IPS DF 19.7 (cell line): Measurements from ENCODE around the gene ARHGAP12.
"Not testable (repeated sequence)": the region's sequence is repeated elsewhere in the genome, so short reads cannot be mapped to it uniquely, and the experiment has no call there.

ENCODE experiments used
- DNase-seq: peaks from one replicate; pipeline ENCODE4 v3.0.0-alpha.2; 2013; ENCODE audit warnings: low read depth, low spot score

ARHGAP12 gene

DNA sequence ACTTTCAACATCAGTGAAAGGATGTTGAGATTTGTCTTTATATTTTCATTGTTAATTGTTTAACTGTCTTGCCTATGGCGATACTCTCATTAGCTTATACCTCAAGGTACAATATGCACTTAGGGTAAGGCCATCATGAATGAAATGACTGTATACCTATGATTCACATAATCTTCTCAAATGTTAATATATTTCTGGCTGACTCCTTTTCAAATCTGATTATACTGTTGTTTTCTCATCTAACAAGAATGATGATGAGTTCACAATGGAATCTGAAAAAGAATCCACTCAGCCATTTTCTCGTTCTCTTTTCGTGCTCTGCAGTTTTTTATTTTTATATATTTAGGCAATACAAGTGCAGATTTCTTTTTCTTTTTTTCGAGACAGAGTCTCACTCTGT, 159.1 kb downstream of the ARHGAP12 start:
- no peak for DNase-seq

DNA sequence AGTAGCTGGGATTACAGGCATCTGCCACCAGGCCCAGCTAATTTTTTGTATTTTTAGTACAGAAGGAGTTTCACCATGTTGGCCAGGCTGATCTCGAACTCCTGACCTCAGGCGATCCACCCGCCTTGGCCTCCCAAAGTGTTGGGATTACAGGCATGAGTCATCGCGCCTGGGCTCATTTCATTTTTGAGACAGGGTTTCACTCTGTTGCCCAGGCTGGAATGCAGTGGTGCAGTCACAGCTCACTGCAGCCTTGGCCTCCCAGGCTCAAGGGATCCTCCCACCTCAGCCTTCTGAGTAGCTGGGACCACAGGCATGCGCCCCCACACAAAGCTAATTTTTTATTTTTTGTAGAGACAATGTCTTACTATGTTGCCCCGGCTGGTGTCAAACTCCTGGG, 159.7 kb downstream of the ARHGAP12 start:
- not testable (repeated sequence) for DNase-seq

DNA sequence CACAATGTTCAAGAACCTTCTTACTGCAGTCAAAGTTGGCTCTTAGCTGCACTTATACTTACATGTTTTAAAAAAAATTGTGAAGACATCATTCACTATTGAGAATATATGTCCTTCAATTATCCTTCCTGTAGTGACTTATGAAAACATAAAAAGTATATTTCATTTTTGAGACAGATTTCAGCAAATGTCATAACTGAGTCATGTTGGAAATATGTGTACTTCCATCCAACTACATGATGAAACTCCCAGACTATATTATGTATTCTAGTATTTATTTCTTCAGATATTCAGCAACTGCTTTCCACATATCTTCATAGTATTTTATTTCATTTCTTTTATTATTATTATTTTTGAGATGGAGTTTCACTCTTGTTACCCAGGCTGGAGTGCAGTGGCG, 160.2 kb downstream of the ARHGAP12 start:
- DNase-seq = no peak

DNA sequence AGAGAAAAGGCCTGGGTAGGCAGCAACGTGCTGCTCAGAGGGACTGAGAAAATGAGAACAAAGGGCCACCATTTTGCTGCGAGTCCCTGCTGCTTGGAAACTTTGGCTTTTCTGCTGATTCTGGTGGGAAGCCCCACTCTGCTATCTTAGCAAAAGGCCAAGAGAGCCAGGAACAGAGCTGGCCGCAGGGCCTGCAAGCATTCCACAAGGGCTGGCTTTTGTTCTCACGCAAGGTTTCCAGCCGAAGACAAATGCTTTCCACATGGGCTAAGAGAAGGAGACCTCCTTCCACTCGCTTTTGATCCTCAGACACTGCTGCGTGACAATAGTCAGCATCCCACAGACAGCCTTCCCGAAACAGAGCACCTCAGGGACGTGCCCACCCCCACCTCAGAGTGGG, 163.1 kb downstream of the ARHGAP12 start:
- no peak for DNase-seq

GRCh38 chr10:31762316-31762715, 166.3 kb downstream of the ARHGAP12 start:
- DNase-seq = no peak

- no peak for DNase-seq
These were observed 167.5 kb downstream of the ARHGAP12 start for GRCh38 chr10:31761156-31761555.

DNA sequence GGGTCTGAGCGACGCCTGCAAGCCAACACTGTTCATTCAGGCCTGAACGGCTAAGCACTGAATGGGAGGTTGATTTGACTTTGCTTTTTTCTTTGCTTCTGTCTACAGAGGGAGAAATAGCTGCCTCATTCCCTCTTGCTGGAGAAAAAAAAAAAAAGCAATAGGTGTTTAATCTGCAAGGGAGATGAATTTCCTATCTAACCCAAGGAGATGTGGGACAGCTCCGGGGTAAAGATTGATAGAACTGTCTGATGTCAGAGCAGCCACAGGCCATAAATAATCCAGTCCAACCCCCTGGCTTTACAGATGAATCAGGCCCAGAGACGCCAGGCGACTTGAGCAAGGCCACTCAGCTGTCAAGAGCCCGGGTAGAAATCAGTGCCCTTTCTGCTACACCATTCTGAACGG, 168.0 kb downstream of the ARHGAP12 start:
- no peak for DNase-seq

- DNase-seq = peak; percentile 83
These were observed 168.6 kb downstream of the ARHGAP12 start for GRCh38 chr10:31759799-31760626.

GRCh38 chr10:31759124-31759798, 169.4 kb downstream of the ARHGAP12 start:
- peak; percentile 48 for DNase-seq

DNA sequence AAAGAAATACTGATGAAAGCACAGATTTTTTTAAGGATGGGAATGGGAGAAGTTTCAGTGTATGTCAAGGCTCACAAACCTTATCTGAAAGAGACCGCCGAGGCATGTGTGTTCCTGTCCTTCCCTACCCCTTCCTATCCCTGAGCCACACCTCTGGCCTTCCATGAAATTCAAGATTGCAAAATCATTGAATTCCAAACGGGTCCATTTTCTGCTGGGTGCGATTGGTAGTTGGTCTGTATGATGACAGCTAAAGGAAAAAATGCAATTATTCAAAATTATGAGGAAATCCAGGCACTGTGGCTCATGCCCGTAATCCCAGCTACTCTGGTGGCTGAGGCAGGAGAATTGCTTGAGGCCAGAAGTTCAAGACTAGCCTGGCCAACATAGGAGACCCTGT, 170.1 kb downstream of the ARHGAP12 start:
- DNase-seq = no peak

- DNase-seq = no peak
These were observed 170.8 kb downstream of the ARHGAP12 start for GRCh38 chr10:31757831-31758230.

DNA sequence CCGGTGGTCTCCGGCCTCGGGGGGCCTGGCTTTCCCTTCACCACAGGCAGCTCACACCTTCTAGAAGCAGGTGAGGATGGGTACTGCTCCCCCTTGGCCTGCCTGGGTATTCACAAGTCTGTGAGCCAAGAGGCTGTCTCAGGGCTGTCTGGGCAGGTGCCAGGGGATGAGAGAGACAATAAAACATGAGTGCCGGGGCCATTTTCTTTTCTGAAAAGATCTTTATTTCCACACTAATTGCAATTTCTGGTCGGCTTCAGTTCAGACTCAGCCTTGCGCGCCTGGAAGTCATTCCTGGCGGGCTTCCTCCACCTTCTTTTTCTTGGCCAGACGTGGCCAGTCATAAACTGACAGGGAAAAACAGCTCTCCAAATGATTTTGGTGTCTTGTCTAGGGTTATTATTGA, 171.2 kb downstream of the ARHGAP12 start:
- no peak for DNase-seq

DNA sequence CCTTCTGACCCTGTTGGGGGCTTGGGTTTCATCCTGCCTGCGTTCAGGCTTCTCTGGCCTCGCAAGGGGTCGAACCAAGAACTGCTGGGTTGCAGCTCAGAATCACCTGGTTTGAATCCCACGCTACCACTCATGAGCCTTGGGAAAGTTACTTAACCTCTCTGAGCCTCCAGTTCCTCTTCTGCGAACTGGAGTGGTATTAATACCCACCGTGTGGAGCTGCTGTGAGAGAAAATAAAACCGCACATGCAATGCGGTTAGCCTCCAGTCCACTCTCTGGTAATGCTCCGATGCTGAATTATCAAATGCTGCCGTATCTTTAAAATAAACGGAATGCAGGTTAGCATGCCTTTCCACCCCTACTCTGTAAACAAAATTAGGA, 171.9 kb downstream of the ARHGAP12 start:
- DNase-seq = no peak

- no peak for DNase-seq
These were observed 172.4 kb downstream of the ARHGAP12 start for GRCh38 chr10:31756101-31756728.
